SW 1271 (cell line): Measurements from ENCODE around the gene TARS2.

Experiments used
- DNase-seq, 2 experiments: peaks; one replicate each; lab custom pipeline; 2025; lab: John Stamatoyannopoulos, UW

The TARS2 gene

DNA sequence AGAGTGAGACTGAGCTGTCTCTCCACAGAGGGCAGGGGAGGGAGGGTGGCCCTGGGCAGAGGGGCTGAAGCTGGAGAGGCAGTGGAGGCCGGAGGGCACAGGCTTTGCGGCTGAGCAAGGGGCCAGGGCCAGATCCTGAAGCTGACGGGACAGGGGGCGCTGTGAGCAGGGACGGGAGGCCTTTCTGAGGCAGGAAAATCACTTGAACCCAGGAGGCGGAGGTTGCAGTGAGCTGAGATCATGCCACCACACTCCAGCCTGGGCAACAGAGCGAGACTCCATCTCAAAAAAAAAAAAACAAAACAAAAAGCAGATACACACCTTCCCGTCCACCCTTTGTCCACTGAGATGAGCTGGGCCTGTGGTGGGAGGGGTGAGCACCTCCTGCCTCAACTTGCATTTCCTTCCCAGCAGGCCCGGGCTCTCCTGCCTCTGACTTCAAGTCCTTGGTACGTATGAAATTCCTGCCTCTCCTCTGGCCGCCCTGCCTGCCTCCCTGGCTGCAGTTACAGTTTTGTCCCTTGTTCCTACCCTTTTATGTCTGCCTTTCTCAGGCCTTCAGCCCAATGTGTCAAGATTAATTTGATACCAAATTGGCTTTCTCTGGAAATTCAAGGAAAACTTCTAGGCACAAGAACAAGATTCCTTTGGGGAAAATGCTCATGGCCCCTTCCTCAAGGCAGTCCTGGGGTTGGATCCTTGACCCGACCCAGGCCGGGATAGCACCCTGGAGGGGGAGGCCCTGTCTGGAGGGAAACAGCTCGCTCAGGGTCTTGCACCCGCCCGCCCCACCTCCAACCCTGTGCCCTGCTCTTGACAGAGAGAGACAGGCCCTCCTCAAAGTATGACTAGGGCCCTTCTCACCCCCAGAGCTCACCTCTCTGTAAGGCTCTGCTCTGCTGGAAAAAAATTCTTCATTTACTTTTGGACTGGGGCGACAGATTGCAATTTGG lies 50.8 kb downstream of the TARS2 start:
- peak in 1 of 2 experiments; percentile 49 for DNase-seq

DNA sequence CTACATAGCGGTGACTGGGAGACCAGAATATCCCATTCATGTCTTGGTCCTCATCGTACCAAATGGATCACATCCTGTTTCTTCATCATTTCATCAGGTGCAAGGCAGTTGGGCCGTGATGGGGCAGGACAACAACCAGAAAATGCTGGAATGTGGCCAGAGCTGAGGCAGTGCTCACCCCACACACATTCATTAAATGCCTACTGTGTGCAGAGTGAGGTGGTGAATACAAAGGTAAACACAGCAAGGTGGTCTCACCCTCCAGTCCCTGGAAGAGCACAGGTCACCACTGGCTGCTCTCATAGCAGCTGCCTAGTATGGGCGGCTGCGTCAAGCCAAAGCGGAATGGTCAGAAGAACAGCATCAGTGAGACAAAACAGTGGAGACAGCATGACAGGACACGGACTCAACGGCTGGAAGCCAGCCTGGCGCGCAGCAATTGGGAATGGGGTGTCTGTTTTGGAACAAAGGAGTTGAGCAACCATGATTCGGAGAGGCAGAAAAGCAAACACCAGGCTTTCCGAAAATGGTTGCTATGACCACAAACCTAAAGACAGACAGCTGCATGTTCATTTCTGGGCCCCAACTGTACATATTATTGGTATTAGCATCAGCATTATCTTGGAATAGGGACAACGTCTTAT lies 56.4 kb downstream of the TARS2 start:
- no peak for DNase-seq

DNA sequence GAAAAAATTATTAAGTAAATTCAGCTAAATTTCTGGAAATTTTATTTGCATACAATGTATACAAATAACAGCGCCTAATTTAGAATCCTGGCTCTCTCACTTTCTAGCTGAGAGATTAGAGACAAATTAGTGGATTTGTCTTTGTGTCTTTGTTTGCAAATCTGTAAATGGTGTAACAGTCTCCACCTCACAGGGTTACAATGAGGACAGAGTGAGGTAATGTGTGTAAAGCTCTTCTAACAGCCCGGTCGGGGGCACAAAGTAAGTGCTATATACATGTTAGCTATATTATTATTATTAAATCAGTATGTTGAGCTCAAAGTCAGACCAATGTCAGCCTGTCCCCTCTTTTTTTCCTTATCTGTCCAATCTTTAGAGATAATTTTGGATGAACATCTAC lies 57.0 kb downstream of the TARS2 start:
- no peak for DNase-seq

DNA sequence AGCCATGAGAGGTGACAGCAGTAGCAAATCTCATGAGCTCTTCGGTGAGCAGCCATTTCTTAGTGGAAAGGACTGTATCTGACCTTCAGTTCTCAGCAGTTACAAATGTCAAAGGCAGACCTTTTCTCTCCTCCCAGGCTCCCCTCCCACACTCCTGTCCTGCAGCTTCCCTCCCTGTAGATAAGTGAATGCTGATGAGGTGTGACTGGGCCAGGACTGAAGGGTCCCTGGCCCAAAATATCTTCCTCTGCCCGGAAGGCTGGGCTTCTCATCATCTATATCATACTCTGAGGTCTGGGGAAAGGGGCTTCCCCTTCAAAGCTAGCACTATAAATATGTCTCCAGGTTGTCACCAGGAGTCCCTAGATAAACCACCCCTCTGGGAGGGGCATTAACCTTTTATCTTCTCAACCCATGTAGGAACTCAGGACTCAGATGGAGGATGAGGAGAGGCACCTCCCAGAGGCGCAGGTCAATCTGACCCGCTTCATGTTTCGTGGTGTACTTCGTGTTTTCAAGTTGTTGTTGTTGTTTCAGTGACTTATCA lies 58.3 kb downstream of the TARS2 start:
- no peak for DNase-seq

DNA sequence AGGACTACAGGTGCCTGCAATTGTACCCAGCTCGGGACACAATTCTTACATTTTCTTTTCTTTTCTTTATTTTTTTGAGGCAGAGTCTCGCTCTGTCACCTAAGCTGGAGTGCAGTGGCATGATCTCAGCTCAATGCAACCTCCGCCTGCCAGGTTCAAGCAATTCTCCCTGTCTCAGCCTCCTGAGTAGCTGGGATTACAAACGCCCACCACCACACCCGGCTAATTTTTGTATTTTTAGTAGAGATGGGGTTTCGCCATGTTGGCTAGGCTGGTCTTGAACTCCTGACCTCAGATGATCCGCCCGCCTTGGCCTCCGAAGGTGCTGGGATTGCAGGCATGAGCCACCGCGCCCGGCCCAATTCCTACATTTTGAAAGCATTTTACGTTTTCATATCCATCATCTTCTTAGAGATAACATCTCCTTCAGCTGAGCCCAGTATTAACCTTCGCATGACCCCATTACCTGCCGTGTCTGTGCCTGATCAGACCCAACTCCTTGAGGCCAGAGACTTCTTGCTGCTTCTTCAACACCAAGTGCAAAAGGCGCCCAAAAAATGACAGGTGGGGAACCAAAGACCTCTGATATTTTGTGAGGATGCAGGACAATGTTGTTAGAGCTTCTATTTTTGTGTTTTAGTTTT lies 59.2 kb downstream of the TARS2 start:
- DNase-seq: no peak

- no peak for DNase-seq
These were observed 61.1 kb downstream of the TARS2 start for GRCh38 chr1:150548324-150548631.

DNA sequence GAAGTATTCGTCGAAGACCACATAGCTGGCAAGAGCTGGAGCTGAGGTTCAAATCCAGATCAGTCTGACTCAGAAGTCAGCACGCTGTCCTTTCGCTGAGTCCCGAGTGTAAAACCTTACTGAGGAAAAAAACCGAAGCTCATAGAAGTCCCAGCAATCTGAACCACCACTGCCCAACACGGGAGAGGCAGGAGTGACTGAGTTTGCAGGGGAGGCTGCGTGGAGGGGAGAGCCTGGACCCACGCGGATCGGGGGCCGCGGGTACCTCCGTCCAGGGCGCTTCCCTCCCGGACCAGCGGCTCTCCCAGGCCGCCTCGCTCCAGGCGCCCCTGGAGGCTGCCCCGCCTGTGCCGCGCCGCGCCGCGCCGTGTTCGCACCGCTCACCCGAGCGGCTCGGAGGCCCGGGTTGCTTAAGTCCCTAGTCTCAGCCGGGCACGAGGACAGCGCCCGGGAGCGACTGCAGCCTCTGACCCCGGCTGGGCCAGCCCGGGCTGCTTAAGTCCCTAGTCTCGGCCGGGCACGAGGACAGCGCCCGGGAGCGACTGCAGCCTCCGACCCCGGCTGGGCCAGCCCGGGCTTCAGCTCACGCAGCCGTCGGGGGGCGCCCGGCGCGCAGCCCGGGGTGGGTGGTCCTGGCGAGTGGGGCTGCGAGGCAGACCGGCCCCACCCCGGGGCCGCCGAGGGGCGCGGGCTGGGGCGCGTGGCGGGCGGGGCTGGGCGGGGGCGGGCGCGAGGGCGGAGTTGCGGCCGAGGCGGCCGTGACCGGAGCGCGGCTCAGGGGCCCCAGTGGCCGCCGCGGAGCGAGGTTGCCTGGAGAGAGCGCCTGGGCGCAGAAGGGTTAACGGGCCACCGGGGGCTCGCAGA lies 61.6 kb downstream of the TARS2 start, which contains the start of gene ADAMTSL4:
Gene ADAMTSL4, plus strand, starts transcription at position 777 of the 864 bp plus-strand sequence. CDS start 2,881 bp downstream, outside the sequence.
- no peak for DNase-seq

DNA sequence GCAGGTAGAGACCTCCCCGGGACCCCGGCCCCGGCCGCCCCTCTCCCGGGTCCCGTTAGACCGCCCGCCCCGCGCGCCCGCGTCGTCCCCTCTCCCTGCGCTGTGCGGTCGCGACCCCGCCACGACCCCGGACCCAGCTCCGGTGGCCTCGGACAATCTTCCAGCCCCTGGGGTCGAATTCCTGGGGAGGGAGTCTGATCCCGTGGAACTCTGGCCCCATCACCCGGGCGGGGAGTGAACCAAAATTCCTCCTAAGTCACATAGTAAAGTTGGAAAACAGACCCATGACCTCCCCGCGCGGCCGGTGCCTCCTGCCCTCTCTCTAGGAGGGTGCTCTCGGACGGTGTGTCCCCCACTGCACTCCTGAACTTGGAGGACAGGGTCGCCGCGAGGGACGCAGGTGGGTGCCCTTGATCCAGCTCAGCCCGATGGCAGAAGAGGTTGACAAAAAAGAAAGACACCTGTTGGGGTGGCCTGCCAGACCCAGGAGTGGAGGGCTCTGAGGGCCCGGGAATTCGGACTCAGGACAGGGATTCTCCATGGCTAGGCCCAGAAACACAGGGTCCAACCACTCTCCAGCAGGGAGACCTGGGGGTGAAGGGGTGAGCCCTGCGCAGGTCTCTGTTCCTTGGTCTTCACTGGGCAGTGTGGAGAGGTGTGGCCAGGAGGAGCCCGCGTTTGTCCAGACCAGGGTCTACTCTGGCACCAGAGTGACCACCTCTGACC lies 62.4 kb downstream of the TARS2 start:
- no peak for DNase-seq

GRCh38 chr1:150550222-150551050 lies 63.2 kb downstream of the TARS2 start:
- no peak for DNase-seq

- DNase-seq: no peak
These were observed 64.0 kb downstream of the TARS2 start for GRCh38 chr1:150551051-150551783.

- DNase-seq: no peak
These were observed 64.5 kb downstream of the TARS2 start for GRCh38 chr1:150551784-150552127.

DNA sequence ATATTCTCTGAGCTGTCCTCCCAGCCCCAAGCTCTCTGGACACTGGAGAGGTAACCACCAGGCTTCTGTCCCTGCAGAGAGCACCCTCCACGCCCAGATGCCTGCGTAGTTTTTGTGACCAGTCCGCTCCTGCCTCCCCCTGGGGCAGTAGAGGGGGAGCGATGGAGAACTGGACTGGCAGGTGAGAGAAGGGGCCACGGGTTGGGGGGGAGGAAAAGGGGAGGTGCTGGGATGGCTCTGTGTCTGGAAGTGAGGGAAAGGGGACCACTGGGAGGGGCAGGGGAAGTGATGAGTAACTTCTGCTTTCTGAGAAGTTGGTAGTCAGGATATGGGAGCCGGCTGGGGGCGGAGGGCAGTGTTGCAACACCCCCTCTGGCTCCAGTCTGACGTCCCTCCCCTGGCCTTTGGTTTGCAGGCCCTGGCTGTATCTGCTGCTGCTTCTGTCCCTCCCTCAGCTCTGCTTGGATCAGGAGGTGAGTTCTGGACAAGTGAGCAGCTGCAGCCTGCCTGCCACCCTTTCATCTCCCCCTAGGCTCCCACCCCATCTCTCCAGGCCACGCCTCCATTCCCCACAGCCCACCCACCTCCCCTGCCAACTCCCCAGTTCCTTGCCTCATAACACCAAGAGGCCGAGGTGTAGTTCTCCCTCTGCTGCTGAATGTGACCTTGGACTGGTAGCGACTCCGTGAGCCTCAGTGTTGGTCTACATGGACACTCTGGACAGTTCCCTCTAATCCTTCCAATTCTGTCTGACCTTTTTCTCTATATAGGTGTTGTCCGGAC lies 65.1 kb downstream of the TARS2 start:
- no peak for DNase-seq

DNA sequence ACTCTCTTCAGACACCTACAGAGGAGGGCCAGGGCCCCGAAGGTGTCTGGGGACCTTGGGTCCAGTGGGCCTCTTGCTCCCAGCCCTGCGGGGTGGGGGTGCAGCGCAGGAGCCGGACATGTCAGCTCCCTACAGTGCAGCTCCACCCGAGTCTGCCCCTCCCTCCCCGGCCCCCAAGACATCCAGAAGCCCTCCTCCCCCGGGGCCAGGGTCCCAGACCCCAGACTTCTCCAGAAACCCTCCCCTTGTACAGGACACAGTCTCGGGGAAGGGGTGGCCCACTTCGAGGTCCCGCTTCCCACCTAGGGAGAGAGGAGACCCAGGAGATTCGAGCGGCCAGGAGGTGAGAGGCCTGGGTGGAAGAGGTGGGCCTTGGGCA lies 65.7 kb downstream of the TARS2 start:
- no peak for DNase-seq

DNA sequence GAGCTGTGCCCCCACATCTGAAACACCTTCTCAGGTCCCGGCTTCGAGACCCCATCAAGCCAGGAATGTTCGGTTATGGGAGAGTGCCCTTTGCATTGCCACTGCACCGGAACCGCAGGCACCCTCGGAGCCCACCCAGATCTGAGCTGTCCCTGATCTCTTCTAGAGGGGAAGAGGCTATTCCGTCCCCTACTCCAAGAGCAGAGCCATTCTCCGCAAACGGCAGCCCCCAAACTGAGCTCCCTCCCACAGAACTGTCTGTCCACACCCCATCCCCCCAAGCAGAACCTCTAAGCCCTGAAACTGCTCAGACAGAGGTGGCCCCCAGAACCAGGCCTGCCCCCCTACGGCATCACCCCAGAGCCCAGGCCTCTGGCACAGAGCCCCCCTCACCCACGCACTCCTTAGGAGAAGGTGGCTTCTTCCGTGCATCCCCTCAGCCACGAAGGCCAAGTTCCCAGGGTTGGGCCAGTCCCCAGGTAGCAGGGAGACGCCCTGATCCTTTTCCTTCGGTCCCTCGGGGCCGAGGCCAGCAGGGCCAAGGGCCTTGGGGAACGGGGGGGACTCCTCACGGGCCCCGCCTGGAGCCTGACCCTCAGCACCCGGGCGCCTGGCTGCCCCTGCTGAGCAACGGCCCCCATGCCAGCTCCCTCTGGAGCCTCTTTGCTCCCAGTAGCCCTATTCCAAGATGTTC lies 66.3 kb downstream of the TARS2 start:
- no peak for DNase-seq

GRCh38 chr1:150554086-150554452 lies 66.8 kb downstream of the TARS2 start:
- DNase-seq: no peak

DNA sequence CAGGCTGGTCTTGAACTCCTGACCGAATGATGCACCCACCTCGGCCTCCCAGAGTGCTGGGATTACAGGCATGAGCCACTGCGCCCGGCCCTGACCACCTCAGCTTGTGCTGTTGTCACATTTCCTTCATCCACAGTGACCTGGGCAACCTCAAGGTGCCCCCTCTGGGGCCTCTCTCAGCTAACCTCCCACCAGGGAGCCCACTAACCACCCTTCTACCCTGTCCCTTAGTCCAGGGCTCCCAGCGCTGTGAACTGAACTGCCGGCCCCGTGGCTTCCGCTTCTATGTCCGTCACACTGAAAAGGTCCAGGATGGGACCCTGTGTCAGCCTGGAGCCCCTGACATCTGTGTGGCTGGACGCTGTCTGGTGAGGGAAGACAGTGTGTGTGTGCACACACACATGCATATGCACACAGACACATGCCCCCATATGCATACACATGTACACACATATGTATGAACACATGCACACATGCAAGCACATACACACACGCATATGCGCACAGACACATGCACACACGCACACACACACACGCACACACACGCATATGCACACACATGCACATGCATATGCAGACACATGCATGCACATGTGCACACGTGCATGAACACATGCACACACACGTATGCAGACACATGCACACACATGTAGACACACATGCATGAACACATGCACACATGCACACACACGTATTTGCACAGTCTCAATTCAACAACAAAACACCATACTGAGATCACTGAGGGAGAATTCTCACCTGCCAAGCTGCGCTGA lies 68.2 kb downstream of the TARS2 start:
- DNase-seq: no peak
